ENCODE data around the gene SKA1.

The SKA1 gene, protein sequence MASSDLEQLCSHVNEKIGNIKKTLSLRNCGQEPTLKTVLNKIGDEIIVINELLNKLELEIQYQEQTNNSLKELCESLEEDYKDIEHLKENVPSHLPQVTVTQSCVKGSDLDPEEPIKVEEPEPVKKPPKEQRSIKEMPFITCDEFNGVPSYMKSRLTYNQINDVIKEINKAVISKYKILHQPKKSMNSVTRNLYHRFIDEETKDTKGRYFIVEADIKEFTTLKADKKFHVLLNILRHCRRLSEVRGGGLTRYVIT

DNA sequence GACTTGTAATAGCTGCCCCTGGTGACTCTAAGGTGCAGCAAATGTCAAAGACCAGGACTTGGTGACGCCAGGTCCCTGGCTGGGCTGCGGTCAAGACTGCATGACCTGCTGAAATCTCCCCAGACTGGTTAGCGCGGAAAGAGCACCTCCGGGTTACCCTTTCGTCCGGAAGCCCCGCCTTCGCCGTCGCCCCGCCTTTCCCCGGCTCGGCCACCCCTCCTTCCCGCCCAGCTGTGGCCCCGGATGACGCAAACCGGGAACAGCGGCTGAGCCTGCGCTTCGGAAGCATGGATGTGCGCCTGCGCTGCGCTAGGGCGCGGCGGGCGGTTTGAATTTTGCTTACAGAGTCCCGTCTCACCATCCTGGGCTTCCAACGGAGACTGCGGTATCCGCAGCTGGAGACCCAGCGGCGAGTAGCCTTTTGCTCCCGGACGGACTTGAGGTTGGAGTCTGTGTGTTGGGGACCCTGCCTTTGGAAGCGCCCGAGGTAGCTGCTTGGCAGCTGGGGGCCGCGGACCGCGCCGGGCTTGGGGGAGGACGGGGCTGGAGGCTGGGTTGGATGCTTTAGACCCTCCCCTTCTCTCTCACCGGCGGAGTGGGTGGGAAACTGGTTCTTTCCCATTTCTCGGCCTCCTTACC, at the start of gene SKA1:
TSS of gene SKA1 (plus strand) at position 294 of the 639 bp plus-strand sequence. CDS start 785 bp downstream, outside the sequence.
- in situ Hi-C loops (cut with MboI; ENCODE audit: low sequenced_read_pairs): no loop called here

DNA sequence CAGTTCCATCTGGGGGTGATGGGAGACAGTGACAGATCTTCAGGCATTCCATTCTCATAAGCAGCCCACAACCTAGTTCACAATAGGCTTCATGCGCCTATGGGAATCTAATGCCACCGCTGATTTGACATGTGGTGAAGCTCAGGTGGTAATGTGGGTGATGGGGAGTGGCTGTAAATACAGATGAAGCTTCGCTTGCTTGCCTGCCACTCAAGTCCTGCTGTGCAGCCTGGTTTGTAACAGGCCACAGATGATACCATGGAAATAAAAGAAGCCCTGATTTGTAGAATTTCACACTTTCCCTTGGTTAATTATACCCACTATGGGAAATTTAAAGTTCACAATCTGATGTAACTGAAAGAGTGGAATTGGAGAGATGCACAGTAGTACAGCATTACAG, 46.9 kb upstream of the SKA1 start:
- in situ Hi-C loops (cut with MboI; ENCODE audit: low sequenced_read_pairs): no loop called here

DNA sequence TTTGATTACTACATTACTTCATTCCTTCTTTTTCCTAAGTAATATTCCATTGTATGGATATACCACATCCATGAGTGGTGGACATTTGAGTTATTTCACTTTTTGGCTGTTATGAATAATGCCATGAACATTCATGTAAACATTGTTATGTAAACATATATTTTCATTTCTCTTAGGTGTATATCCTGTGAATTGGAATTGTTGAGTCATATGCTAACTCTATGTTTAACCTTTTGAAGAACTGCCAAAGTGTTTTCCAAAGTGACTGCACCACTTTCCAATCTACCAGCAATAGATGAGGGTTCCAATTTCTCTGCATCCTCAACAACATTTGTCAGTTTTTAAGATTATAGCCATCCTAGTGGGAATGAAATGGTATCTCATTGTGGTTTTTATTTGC, 44.7 kb upstream of the SKA1 start:
- in situ Hi-C loops (cut with MboI; ENCODE audit: low sequenced_read_pairs): no loop called here

DNA sequence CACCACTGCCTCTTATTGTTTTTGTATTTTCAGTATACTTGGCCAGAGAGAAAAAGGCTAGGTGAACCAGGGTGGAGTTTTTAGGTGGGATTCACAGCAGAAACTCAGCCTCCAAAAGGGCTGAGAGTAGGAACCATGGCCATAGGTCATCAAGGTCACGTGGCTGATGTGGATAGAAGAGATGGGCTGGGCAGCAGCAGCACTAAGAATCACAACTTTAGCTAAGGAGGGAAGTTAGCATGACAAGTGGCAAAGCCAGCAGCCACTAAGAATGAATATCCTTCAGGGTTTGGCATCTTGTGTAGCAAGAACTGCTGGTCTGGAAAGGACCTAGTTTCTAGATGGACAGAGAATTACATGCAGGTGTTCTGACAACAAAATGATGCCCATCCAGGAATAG, 43.2 kb upstream of the SKA1 start:
- in situ Hi-C loops (cut with MboI; ENCODE audit: low sequenced_read_pairs): no loop called here

DNA sequence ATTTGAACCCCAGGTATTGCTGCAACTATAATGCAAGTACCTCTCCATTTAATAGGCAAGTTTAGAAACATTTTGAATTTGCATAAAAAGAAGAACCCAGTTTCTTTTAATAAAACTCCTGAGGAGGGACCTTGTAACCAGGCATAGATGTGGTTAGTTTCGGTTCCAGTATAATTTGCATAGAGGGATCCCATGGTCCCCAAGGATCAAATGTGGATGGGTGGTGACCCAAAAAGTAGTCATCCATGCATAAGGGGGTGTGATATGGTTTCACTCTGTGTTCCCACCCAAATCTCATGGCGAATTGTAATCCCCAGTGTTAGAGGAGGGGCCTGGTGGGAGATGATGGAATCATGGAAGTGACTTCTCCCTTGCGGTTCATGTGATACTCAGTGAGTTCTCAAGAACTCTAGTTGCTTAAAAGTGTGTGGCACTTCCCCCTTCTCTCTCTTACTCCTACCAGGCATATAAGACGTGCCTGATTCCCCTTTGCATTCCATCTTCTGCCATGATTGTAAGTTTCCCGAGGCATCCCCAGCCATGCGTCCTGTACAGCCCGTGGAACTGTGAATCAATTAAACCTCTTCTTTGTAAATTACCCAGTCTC, 40.2 kb upstream of the SKA1 start:
- in situ Hi-C loops (cut with MboI; ENCODE audit: low sequenced_read_pairs): no loop called here

DNA sequence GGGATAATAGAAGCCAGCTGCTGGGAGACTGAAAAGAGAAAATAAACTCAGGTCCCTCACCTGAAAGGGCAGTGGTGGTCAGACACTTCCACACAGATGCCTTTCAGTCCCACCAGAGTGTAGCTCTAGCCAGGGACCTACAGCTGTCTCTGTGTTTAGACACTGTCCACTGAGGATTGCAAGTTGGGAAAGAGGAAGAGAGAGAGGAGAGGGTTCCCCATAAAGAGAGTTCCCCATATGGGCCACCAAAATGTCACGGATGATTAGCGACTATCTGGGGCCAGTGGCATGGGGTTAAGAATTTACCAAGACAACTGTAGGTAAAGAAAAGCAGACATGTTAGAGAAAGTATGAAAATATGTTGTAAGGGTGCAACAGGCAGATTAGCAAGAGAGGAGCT, 36.7 kb upstream of the SKA1 start:
- in situ Hi-C loops (cut with MboI; ENCODE audit: low sequenced_read_pairs): no loop called here

DNA sequence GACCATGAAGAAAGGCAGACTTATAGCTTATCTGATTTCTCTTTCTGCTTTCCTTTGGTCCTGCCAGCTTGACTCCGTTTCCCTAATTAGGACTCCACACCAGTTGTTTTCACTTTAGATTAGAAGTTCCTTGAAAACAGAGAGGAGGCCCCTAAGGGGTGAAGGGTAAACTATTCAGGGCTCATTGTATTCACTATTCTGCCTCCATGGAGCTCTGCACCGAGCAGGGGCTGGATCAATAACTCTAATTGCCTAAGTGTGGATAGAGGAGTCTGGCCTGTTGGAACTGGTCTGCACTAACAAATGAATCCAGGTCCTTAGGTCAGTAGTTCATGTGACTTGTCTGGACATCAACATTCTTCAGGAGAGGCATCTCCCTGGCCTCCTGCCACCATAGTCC, 36.1 kb upstream of the SKA1 start:
- in situ Hi-C loops (cut with MboI; ENCODE audit: low sequenced_read_pairs): no loop called here

DNA sequence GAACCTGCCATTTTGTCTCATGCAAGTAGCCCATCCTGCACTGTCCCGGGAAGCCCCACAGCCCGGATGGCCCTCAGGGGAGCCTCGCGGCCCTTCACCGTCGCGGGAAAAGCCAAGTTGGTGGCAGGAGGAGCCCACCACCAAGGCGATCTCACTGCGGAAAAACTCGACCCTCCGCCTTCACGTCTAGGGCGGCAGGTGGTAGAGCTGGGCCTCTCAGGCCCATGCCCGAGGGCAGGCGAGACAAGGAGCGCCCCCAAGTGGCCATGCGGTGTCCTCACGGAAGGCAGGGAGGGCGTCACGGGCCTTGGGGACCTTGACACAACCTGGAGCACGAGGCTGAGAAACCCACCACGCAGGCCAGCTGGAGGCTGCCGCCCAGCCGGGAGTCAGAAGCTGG, 34.8 kb upstream of the SKA1 start:
- in situ Hi-C loops (cut with MboI; ENCODE audit: low sequenced_read_pairs): no loop called here

DNA sequence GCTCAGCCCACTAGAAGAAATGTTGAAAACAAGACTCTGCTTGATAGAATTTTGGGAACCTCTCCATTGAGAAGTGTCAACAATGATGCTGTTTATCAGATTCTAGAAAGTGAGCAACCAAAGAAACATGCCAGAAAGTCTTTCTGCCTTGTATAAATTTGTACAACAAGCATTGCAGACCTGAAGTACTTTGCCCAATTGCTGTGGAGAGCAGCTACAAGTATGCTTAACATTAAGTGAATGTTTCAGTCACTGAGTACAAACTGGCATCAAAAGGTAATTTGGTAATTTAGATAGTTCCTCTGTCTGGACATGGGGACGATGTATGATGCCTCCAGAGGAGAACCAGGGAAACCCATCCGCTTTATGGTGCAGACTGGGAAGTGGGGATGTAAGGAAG, 33.4 kb upstream of the SKA1 start:
- in situ Hi-C loops (cut with MboI; ENCODE audit: low sequenced_read_pairs): no loop called here

DNA sequence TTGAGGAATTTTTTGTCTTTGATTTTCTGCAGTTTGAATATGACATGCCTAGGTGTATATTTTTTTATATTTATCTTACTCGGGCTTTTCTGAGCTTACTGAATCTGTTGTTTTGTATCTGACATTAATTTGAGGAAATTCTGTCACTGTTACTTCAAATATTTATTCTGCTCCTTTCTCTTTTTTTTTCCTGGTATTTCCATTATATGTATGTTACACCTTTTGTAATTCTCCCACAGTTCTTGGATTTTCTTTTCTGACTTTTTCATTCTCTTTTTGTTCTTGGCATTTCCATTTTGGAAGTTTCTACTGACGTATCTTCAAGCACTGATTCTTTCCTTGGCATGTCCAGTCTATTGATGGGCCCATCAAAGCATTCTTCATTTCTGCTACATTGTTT, 24.1 kb upstream of the SKA1 start:
- in situ Hi-C loops (cut with MboI; ENCODE audit: low sequenced_read_pairs): no loop called here

DNA sequence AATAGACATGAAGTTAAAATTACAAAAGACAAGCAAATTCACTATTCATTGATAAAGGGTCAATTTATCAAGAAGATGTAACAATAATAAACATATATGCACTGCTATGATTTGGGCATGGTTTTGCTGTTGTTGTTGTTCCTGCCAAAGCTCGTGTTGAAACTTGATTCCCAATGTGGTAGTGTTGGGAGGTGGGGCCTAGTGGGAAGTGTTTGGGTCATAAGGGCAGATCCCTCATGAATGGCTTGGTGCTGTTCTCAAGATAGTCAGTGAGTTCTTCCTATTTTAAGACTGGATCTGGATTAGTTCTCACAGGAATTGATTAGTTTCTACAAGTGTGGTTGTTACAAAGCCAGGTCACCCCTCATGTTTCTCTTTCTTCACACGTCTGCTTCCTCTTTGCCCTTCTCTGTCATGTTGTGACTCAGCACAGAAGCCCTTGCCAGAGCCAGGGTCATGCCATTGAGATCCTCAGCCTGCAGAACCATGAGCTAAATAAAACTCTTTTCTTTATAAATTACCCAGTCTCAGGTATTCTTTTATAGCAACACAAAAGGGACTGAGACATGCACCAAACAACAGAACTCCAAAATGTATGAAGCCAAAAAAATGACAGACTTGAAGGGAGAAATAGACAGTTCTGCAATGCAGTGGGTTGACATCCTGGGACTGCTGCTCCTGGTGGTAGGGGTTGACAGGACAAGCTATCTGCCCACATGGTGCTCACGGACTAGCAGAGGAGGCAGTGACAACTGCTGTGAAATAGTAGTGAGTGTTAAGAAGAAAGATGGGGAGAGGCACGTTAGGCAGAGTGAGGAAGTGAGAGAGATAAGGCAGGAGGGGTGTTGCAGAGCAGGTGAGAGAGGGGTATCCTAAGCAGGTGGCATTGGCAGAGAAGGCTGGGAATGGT, 18.6 kb upstream of the SKA1 start:
- in situ Hi-C loops (cut with MboI; ENCODE audit: low sequenced_read_pairs): no loop called here

DNA sequence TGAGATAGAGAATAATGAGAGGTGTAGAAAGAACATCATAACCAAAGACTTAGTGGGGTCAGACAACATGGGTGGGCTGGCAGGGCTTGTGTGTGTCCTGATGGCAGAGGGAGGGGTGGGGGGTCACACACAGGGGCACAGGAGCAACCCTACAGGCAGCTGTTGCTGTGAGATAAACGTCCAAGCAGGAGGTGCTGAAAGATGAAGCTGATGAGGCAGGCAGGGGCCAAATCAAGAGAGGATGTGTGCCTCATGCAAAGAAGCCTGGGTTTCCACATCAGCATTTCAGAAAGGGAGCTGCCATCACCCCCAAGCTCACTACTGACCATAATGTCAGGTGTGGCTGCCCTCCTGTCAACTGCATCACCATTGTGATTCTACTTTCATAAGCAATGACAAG, 16.0 kb upstream of the SKA1 start:
- in situ Hi-C loops (cut with MboI; ENCODE audit: low sequenced_read_pairs): no loop called here

DNA sequence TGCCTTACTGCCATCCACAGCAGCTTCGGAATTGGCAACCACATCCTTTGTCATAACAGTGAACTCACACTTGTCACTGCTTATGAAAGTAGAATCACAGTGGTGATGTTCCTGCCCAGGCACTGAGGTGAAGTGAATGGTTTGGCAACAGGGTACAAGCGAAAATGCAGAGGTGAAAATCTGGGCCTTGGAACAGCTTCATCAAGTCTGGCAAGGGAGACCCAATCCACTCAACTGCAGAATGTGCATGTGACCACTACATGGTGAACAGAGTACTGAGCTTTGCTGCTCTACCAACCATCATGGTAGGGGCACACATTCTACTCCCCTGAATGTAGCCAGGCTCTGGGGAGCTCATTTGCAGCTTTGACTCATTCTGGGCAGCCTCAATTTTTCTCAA, 15.0 kb upstream of the SKA1 start:
- in situ Hi-C loops (cut with MboI; ENCODE audit: low sequenced_read_pairs): no loop called here

DNA sequence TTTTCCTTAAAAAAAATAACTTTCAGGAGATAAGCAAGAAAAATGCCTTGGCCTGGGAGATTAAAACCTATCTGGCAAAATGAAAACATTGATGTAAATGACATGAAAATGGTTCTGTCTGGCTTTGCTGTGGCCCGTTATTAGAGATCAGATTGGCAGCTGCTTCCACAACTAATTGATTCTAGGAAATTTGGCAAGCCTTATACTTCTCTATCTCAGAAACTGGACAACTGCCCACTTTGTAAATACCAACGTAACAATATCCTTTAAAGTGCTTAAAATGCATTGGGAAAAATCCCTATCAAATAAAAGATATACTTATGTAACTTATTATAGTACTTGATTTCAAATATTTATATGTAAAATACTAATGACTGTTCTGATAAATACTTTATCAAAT, 14.2 kb upstream of the SKA1 start:
- in situ Hi-C loops (cut with MboI; ENCODE audit: low sequenced_read_pairs): no loop called here

DNA sequence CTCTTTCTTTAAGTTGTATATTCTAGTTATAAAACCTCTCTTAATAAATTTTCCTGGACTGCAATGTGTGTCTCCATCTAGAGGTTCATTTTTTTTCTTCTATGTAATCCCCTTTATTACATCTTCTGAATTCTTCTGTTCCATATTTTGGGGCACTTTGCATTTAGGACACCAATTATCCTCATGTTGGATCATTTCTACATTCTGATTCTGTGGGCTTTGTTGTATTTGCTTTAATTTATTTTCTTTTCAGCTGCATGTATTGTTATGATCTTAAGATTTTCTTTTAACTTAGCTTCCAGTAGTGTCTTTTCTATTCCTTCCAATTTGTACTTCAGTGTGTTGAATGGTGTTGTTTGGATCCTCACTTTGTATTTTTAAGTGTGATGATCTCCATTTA, 5.2 kb upstream of the SKA1 start:
- in situ Hi-C loops (cut with MboI; ENCODE audit: low sequenced_read_pairs): no loop called here

DNA sequence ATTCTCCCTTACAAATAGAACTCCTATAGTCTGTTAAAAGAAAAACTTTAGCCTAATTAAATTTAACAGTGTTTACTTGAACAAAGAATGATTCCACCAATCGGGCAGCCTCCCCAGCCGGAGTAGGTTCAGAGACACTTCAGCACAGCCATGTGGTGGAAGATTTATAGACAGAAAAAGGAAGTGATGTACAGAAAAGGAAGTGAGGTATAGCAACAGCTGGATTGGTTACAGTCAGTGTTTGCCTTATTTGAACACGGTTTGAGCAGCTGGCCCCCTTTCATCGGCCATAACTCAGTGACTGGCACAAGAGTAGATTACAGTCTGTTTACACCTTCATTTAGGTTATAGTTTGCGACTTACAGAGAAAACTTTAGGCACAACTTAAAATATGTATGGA, 2.1 kb upstream of the SKA1 start:
- in situ Hi-C loops (cut with MboI; ENCODE audit: low sequenced_read_pairs): no loop called here

DNA sequence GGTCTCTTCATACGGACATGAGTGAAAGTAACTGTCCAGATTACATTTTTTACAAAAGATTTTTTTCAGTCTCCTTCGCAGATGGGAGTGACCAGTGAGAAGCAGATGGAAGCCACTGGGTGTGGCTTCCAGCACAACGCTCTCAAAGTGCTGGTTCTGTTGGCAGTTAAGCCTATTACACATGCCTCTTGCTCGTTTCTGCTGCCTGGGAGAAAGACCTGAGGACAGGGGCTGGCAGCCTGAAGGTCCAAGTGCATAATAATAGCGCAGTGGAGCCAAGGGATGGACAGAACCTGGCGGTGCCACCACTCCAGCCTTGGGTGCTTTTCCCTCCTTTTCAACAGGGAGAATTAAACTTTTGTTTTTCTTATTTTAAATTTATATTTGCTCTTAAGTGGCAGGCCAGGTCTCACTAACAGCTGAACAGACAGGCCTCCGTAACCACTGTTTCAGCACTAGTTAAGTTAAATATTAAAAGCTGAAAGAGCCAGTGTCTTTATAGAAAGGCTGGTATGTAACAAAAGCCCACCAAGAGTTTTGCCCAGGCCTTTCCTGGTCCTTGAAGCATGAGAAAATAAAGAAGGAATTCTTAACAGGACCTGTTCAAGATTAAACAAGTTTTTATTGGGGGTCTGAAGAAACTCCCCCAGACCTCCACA, 1.2 kb upstream of the SKA1 start:
- in situ Hi-C loops (cut with MboI; ENCODE audit: low sequenced_read_pairs): no loop called here

DNA sequence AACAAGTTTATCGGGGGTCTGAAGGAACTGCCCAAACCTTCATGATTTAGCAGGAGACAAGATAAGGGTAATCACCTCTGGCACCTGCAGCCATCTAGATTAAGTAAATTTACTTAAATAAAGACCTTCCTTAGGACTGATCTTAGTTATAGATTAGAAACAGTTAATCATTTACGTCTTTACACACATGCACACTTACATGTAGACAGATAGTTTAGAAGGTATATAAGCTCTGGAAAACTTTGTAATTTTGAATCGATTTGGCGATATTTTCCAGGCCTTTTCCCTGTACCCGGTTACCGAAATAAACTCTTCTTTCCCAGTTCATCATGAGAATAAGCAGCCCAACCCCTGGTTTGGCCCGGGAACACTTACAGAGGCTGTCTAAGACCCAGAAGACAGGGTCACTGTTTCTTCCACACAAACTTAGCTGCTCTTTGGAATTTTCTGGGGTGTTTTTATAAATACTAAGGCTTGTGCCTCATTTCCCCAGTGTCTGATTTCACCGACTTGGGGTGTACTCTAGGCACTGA, 560 bp upstream of the SKA1 start:
- in situ Hi-C loops (cut with MboI; ENCODE audit: low sequenced_read_pairs): no loop called here

DNA sequence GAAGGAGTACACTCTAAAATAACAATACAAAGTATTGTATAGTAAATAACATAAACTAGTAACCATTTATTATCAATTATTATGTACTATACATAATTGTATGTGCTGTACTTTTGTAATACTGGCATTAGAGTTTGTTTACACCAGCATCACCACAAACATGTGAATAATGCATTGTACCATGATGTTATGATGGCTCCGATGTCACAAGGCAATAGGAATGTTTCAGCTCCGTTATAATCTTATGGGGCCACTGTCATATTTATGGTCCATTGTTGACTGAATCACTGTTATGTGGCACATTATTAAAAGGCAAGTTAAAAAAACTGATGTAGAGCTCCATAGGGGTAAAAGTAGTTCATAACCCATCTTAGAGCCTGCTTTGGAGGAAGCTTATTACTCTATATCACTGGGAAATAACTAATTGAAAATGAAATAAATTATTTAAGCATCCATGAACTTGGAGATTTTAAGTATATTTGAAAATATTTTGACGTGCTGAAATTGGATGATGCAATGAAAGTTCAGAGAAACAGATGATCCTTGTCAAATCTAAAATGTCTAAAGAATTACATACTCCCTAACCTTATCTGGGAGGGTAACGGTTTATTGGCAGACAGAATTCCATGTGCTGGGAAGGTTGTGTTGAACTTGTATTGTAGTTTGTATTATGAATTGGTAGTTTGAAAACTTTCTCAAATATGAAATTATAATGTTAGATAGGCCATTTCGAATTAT, 2.4 kb downstream of the SKA1 start:
- in situ Hi-C loops (cut with MboI; ENCODE audit: low sequenced_read_pairs): no loop called here

DNA sequence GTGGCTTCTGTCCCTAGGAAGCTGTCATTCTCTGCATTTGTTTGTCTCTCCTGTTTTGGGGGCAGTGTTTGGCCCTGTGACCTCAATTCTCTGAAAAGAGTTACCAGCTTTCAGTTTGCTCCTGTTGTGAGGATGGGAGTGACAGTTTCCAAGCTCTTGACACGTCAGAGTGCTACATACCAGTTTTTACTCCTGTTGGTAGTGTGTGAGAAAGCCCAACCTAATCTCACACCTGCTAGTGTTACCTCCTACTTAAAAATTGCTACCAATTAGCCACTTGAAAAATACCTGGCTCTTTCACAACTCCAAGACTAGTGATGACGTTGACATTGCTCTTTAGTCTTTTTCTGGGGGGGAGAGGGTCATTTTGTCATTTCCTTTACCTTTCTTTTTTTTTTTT, 14.1 kb downstream of the SKA1 start:
- in situ Hi-C loops (cut with MboI; ENCODE audit: low sequenced_read_pairs): no loop called here
